Measurements from ENCODE around the gene RAP1A.

DNA sequence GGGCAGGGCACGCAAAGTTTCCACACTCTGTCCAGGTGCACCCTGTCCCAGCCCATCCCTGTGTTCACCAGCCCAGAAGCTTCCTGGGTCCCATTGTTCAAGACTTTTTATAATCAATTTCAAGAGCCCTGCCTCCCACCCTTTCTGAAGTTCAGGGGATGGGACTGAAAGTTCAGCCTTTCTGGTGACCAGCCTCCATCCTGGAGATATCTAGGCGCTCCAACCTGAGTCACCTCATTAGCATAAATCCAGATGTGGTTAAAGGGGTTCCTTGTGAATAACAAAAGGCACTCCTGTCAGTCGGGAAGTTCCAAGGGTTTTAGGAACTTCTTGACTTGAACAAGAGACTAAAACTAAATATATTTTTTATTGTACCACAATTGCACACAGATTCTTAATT lies 48.4 kb upstream of the RAP1A start:
- no peak for TF ChIP-seq CTCF (IDR thresholded peaks at IDR 0.05)
- TF ChIP-seq POLR2A (IDR thresholded peaks at IDR 0.05), result no peak

All from testis (tissue), 2 donors.